ENCODE measurements around the gene ELP1.
"Not testable (repeated sequence)": the region's sequence is repeated elsewhere in the genome, so short reads cannot be mapped to it uniquely, and the experiment has no call there.

The ELP1 gene, protein sequence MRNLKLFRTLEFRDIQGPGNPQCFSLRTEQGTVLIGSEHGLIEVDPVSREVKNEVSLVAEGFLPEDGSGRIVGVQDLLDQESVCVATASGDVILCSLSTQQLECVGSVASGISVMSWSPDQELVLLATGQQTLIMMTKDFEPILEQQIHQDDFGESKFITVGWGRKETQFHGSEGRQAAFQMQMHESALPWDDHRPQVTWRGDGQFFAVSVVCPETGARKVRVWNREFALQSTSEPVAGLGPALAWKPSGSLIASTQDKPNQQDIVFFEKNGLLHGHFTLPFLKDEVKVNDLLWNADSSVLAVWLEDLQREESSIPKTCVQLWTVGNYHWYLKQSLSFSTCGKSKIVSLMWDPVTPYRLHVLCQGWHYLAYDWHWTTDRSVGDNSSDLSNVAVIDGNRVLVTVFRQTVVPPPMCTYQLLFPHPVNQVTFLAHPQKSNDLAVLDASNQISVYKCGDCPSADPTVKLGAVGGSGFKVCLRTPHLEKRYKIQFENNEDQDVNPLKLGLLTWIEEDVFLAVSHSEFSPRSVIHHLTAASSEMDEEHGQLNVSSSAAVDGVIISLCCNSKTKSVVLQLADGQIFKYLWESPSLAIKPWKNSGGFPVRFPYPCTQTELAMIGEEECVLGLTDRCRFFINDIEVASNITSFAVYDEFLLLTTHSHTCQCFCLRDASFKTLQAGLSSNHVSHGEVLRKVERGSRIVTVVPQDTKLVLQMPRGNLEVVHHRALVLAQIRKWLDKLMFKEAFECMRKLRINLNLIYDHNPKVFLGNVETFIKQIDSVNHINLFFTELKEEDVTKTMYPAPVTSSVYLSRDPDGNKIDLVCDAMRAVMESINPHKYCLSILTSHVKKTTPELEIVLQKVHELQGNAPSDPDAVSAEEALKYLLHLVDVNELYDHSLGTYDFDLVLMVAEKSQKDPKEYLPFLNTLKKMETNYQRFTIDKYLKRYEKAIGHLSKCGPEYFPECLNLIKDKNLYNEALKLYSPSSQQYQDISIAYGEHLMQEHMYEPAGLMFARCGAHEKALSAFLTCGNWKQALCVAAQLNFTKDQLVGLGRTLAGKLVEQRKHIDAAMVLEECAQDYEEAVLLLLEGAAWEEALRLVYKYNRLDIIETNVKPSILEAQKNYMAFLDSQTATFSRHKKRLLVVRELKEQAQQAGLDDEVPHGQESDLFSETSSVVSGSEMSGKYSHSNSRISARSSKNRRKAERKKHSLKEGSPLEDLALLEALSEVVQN (N-terminal part only)

DNA sequence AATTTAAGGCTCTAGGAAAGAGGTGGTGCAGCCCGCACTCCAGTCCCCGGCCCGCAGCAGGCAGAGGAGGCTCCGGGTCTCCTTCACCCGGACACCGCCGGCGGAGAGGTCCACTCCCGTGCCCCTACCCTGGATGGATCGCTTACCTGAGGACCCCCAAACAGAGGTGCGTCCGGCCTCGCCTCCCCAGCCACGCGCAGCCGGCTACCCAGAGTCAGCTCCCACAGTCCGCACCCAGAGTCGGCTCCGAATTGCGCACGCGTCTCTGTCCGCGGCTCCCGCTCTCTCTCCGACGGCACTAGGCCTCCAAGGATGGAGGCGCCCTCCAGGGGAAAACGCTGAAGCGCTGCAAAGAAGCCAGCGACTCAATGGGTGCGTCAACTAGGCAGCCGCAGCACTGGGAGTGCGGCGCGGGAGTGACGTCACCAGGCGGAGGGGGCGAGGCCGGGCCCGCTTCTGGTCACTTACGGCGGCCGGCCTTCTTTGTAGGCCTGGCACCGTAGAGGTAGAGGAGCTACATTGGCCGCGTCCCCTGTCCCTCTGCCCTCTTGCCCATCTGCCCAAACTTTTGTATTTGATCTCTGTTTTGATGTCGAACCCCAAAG lies at the start of gene ELP1:
Gene ELP1 (minus strand): TSS at position 407 of the 605 bp plus-strand sequence. CDS start 2,978 bp downstream, outside the sequence.
- peak; percentile 84 for DNase-seq

DNA sequence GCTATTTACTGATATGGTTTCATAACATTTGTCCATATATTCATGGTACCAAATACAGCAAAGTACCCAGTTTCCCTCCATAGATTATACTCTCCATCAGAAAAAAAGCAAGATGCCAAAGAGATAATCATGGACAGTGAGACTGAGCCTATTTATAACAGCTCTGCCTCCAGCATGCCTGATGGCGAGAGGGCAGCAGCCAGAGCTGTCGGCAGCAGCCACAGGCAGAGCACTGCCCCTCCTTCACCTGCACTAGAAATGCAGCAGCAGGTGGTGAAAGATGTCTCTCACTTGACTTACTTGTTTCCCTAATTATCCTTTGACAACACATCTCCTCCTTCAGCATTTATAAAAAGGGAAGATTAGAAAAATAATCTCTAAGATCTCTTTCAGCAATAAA lies 47.0 kb upstream of the ELP1 start:
- no peak for DNase-seq

DNA sequence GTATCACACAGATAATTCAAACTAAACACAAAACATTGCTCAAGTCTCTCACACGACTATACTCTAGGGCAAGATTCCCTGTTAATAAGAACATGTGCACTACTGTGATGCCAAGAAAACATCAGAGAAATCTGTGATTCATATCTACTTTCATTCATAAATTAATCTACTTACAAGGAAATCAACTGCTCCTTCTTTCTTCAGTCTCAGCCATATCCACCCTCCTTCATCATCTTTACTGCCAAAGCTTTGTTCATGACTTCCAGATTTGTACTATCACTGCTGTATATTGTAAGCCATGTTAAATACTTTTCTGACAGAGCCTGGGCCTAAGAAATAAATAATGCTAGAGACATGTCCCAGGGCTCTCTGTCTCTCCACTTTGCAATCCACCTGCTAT lies 44.3 kb upstream of the ELP1 start:
- DNase-seq: no peak

DNA sequence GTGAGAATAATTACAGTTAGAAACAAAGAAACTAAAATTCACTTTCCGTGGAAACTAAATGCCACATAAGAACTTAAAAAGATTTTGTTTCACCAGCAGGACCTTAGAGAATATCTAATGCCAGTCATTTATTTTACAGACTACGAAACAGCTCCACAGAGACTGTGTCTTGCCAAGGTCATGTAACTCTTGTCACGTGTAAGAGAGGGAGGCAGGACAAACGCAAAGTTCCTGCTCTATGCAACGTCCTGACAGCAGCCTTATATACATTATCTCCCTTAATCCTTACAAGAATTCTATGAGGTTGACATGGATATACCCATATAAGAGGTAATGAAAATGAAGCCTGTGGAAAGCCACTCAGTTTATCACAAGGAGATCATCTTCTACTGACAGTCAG lies 40.0 kb upstream of the ELP1 start:
- no peak for DNase-seq

DNA sequence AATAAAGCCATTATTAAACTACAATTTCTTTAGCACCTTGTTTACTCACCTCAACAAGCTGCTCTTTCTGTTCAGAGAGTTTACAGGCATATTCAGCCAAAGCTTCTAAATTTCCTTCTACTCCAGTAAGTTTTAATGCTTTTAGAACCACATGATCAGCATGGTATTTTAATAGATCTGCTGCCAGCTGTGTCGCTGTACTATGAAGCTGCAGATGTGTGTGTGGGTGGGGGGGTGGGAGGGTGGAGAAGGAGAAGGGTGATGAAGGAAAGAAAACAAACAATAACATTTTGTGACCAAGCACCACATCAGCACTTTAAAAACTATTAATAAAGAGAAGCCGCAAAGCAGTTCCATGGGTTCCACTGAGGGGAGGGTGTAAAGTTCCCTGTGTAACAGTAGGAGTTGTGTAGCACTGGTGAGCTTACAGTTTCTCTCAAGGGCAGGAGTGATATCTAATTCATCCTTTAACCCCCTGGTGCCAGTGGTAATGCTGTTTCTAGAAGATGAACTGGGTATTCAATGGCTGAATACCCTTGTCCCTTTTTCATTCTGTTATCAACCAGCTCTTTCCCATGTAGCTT lies 38.8 kb upstream of the ELP1 start:
- DNase-seq: no peak

DNA sequence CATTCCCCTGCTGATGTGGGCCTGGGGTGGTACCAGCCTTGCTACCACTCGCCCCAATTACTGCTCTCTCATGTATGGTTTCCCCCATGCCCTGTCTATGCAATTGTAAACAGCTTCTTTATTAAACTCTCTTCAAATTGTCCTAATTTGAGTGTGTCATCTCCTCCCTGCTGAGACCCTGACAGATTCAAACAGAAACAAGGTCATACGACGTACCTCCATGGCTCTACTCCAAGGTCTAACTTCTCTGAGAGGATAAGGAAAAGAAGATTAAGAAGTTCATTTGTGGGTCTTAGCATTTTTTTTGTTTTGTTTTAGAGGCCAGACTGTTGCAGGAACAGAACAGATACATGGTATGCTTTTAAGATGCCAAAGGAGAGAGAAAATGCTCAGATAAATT lies 38.3 kb upstream of the ELP1 start:
- no peak for DNase-seq

DNA sequence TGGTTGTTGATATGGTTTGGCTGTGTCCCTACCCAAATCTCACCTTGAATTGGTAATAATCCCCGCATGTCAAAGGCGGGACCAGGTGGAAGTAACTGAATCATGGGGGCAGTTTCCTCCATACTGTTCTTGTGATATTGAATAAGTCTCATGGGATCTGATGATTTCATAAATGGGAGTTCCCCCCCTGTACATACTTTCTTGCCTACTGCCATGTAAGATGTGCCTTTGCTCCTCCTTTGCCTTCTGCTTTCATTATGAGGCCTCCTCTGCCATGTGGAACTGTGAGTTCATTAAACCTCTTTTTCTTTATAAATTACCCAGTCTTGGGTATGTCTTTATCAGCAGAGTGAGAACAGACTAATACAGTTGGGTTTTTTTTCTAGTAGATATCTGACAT lies 37.5 kb upstream of the ELP1 start:
- DNase-seq: not testable (repeated sequence)

DNA sequence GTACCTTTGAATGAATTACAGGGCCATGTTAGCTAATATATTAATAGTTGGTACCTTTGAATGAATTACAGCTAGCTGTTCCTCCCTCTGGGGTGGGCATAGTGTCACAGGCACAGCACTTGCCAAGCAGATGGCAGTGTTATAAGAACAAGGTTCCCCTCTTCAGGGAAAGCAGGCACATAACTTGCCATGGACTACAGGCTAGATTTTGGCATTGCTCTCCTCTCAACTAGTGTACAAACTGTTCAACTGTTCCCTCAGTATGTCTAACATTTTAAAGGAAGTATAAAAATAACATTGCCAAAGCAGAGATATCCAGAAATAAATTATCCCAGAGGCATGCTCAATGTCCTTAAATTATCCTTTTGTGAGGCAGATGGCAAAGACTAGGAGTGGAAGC lies 34.0 kb upstream of the ELP1 start:
- no peak for DNase-seq

DNA sequence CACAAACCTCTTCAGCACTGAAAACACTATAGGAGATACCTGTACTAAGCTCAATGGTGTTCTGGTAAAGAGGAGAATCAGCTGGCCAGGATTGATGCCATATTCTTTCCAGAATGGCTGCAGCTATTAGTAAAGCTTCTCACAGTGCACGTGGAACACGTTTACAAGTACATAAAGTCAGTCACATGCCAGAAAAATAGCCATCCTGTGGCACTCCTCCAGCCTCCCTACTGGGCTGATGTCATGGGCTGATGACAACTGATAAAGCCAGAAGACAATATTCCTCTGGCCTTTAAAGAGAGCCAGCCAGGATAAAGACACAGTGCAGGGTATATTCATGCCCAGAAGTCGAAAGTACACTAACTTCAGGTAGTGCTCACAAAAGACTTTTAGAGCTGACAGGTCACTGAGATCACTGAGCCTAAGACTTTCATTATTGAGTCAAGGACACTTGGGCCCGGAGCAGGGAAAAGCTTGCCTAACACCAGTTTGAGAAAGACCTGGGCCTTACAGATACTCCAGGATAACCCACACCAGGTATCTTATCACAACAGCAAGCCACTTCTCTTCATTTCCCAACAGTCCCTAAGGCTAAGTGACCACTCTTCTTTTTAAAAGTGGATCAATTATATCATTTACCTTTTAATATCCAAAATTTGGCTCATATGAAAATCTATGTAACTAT lies 29.7 kb upstream of the ELP1 start:
- DNase-seq: no peak

DNA sequence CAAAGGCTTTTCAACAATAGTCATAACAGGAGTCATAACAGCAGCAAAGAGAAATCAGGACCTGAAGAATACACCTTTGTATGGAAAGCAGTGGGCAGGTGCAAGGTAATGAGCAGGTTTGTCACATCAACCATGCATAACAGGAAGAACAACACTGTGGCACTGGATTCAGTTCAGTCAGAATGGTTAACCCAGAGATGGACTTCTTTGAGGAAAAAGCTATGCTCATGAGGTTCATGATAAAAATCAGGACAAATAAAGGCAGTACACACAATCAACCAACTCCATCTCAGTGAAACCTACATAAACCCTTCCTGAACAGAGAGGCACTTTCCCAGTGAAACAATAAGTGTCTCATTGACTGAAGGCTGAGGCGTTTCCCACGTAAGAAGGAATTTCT lies 27.2 kb upstream of the ELP1 start:
- DNase-seq: no peak

DNA sequence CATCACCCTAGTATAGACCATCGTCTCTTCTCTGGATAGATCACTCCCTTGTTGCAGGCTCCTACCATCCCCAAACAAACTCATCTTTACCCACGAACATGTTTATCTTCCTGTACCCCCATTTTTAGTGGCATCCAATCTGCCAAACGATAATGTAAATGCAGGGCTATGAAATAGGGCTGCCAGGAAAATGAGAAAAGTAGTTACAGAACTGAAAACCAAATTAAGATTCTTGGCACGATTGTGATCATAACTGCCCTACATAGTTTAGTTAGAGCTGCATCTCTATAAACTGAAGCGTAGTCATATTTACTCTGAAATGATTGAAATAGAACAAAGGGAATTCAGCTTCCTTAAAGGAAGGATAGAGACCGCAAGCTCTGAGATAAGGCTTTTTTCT lies 26.4 kb upstream of the ELP1 start:
- no peak for DNase-seq

DNA sequence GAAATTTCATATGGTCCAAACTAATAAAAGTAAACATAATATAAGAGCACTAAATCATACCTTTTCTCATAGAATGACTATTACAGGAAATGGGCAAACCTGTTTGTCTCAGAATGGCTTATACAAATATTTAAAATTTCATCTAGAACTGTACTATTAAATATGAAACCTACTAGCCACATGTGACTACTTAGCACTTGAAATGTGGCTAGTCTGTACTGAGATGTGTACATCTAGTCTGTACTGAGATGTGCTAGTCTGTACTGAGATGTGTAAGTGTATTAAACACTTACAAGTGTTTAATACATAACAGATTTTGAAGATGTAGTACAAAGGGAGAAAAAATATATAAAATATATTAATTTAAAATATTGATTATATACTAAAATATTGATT lies 22.7 kb upstream of the ELP1 start:
- DNase-seq: no peak

DNA sequence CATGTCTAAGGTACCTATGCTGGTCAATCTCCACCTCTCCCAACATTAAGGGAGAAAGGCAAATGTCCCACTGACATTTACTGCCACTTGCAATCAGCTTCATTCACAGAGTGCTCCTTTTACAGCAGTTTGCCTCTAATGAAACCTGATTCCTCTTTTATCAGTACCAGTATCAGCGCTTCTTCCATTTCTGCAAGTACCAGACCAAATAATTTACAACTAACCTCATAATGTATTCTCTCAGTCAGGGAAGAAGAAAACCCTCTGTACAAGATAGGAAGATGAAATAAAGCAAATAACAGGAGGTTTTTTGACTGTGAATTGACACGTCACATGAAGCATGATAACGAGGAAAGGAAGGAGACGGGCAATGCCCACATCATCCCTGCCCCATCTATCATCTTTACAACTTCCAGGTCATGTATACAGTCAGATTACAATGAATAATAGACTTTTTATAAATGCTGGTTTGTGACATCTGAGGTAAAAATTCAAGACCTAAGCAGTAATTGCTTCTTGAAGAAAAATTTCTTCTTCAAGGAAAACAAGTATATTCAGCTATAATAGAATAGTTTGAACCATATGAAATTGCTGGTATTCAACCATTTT lies 22.2 kb upstream of the ELP1 start:
- DNase-seq: no peak

DNA sequence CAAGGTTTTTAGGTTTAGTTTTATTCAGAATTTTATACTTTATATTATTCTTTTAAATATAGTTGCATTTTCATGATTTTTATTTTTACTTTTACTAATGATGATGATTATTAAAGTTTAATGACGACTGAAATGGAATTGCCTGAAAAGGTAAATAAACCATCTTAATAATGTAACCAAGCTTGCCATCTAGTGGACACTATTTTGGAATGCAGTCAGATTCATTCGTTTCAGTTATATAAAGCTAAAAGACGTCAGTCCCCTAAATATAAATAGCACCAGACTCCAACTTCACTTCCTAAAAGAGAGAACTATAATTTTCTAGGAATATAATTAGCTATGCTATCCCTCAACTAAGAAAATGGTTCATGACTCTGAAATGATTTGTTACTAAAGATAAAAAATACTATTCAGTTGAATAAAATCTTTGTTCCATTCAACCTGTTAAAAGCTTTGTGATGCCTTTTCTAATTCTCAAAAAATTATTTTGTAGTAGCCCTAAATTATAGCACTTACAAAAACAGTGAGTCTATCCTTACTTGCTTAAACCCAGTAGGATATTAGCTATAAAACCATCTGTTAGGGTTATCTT lies 20.2 kb upstream of the ELP1 start:
- no peak for DNase-seq

DNA sequence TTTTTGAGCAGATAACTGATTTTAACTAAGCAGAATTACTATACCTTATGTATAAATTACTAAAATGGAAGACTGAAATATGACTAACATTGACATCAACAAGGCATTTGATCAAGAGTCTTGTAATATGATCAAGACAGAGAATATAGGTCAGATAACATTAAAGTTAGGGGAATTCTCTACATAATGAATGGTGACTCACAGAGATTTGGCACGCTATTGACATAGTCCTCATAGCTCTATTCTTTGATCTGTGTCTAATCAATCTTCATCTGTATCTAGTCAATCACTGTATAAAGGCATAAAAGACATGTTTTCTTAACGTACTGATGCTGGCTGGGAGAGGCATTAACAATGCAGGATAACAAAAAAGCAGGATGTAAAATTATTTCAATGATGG lies 17.7 kb upstream of the ELP1 start:
- DNase-seq: no peak

DNA sequence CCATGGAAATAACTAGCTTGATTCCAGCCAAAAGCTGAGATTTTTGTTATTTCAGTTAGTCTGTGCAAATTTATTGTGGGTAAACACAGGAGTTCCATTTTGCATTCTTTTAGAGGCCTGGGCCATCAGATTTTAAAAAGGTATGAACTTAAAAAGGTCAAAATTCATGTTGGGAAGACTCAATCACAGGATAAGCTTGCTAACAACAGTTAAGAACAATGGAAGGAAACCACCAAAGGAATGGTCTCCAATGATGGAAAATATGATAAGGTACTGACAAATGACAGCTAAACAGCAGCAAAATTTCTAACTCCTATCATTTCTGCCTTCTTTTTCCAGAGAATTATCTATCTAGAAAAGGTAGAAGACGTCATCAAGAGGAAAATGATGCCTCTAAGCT lies 16.2 kb upstream of the ELP1 start:
- no peak for DNase-seq

DNA sequence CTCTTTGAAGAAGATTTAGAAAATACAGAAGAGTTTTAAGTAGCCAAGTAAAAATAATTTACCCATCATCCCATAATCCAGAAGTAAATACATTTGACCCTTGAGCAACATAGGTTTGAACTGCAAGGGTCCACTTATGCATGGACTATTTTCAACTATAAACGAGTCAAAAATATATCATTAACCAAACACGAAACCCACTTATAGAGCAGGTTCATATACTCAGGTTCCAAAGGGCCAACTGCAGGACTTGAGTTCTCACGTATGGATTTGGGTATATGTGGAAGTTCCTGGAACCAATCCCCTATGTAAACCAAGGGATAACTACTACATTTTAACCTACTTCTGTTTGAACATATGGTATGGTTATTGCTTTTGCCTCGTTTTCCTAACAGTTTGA lies 6.1 kb upstream of the ELP1 start:
- no peak for DNase-seq

DNA sequence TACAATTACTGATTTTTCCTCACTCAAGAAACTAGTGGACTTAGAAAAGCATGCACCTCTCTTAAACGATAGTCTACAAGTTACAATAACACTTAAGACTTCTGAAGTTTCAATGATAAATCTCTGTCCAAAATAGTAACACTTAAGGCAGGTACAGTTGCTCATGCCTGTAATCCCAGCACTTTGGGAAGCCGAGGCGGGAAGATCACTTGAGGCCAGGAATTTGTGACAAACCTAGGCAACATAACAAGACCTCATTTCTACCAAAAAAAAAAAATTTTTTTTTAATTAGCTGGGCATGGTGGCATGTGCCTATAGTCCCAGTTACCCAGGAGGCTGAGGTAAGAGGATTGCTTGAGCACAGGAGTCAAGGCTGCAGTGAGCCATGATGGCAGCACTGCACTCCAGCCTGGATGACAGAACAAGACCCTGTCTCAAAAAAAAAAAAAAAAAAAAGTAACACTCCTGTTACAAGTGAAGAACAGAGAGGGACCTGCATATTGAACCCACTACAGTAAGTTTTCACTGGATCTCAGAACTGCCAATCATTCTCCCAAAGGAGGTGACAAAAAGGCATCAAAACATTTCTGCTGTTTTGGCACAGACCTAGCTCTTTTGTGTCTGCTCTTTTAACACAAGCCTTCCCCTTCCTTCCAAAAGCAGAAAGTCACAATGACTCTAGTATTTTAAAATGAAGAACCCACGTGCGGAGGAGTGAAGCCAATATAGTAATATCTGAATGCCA lies 3.8 kb upstream of the ELP1 start:
- no peak for DNase-seq

DNA sequence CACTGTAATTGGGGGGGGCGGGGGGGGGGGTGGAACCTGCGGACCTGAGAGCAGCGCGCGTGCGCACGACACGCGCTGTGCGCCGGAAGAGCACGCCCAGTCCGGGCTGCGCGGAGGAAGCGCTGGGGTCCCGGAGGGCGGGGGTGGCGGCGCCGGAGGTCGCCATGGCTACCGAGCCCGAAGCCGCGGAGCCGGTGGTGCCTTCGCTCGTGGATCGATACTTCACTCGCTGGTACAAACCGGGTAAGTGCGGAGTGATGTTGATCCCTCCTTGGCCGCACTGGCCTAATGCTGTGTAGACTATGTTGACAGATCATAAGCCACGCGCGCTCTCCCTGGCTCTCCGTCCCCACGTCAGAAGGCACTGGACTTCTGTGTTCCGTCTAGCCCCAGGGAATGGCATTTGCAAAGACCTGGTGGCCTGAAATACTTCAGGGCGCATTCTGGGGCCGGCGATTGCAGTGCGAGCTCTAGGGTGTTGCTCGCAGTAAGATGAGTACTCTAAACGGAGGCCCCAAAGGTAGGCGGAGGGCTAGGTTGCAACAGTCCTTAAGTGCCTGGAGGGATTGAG lies 484 bp upstream of the ELP1 start, which contains the start of gene ABITRAM:
Gene ABITRAM (plus strand): TSS at position 78 of the 571 bp plus-strand sequence. CDS start 87 bp downstream, at position 165.
- DNase-seq: peak; percentile 58

DNA sequence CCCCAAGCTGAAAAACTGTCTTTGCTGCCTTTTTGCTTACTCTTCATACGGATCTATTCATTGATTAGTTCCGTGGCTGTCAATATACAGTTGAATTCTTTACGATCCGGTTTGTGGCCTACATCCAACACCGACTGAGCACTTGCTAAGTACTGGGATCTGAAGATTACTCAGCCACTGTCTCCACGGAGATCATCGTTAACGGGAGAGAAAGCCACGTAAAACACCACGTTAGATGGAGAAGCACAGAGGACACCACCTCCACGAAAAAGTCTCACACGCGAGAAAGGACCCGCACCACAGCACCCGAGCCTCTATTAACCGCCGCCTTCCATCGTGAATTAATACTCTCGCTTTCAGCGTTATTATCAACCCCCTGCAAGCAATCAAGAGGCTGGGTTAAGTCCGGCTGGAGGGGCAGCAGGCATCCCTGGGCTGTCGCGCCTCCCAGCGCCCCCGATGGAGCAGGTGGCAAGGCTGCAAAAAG lies 650 bp downstream of the ELP1 start:
- no peak for DNase-seq
